Neural progenitor cell (in vitro differentiated cells): ENCODE measurements around the gene LACTBL1. TPM values are rescaled to one million over a fixed set of nuclear protein-coding genes. Genes with fewer than 3 reads are reported as not detected.

Experiments
- DNase-seq: peaks from one replicate; pipeline ENCODE4 v3.0.0-alpha.2; 2016; ENCODE audit warnings: low spot score
- H2AFZ ChIP-seq: fragments of 200-600 bp; sonication (generic); replicated peaks from 2 replicates; pipeline ENCODE4 v1.6.1; 2016; ENCODE audit warnings: antibody characterized with exemption
- H3F3A ChIP-seq: fragments of 200-600 bp; sonication (generic); 2 replicates; pipeline ENCODE4 v1.6.1; 2016; ENCODE audit warnings: antibody characterized with exemption, low read depth
- H3K27ac ChIP-seq: fragments of 200-600 bp; sonication (generic); 2 replicates; pipeline ENCODE4 v1.5.1; 2016; ENCODE audit warnings: mild to moderate bottlenecking
- H3K27me3 ChIP-seq: fragments of 200-600 bp; sonication (generic); 2 replicates; pipeline ENCODE4 v1.6.1; 2016; ENCODE audit warnings: mild to moderate bottlenecking, moderate library complexity
- H3K36me3 ChIP-seq: fragments of 200-600 bp; sonication (generic); 2 replicates; pipeline ENCODE4 v1.5.1; 2016
- H3K4me1 ChIP-seq: fragments of 200-600 bp; sonication (generic); 2 replicates; pipeline ENCODE4 v1.6.1; 2016; ENCODE audit warnings: mixed run types
- H3K4me2 ChIP-seq: fragments of 200-600 bp; sonication (generic); 2 replicates; pipeline ENCODE4 v1.6.1; 2016
- H3K4me3 ChIP-seq: fragments of 200-600 bp; sonication (generic); 2 replicates; pipeline ENCODE4 v1.5.1; 2016
- H3K79me2 ChIP-seq: fragments of 200-600 bp; sonication (generic); 2 replicates; pipeline ENCODE4 v1.6.1; 2016; ENCODE audit warnings: low read depth
- H3K9ac ChIP-seq: fragments of 200-600 bp; sonication (generic); 2 replicates; pipeline ENCODE4 v1.6.1; 2016
- H3K9me3 ChIP-seq: fragments of 200-600 bp; sonication (generic); 2 replicates; pipeline ENCODE4 v1.5.1; 2016; ENCODE audit warnings: low read depth
- H4K20me1 ChIP-seq: fragments of 200-600 bp; sonication (generic); 2 replicates; pipeline ENCODE4 v1.6.1; 2016; ENCODE audit warnings: low read depth
- H3K27ac Mint-ChIP-seq: 3 replicates; pipeline ENCODE4 v1.8.0; 2021; ENCODE audit warnings: mixed read lengths
- H3K27me3 Mint-ChIP-seq: 2 replicates; pipeline ENCODE4 v1.8.0; 2022; ENCODE audit warnings: low read depth, mild to moderate bottlenecking, inconsistent platforms, moderate library complexity, mixed read lengths; ENCODE audit not compliant: insufficient read depth
- H3K36me3 Mint-ChIP-seq: 3 replicates; pipeline ENCODE4 v1.8.0; 2021; ENCODE audit warnings: mixed read lengths
- H3K4me1 Mint-ChIP-seq: 3 replicates; pipeline ENCODE4 v1.8.0; 2021; ENCODE audit warnings: mixed read lengths
- H3K4me3 Mint-ChIP-seq: 3 replicates; pipeline ENCODE4 v1.8.0; 2021; ENCODE audit warnings: mild to moderate bottlenecking, moderate library complexity, mixed read lengths
- H3K9me3 Mint-ChIP-seq: 3 replicates; pipeline ENCODE4 v1.8.0; 2020; ENCODE audit warnings: mixed read lengths
- EZH2 ChIP-seq: fragments of 200-600 bp; sonication (generic); IDR thresholded peaks from 2 replicates; pipeline ENCODE4 v1.6.1; 2017; ENCODE audit warnings: antibody characterized with exemption, mild to moderate bottlenecking, moderate library complexity
- EZH2phosphoT487 ChIP-seq: fragments of 200-600 bp; sonication (generic); IDR thresholded peaks from 2 replicates; pipeline ENCODE4 v1.6.1; 2017; ENCODE audit warnings: antibody characterized with exemption
- total RNA-seq: library from RNA; depleted of rRNA; stranded (reverse); fragments of >200 nt; gene quantifications from 2 replicates; pipeline ENCODE4 v1.2.3, GENCODE V29; 2015; ENCODE audit warnings: low replicate concordance
- TF ChIP-seq, protein P1 (sequence below): fragments of 200-600 bp; sonication (generic); IDR thresholded peaks from 2 replicates; pipeline ENCODE4 v1.5.1; 2017; ENCODE audit warnings: antibody characterized with exemption, mild to moderate bottlenecking

LACTBL1 gene
- total RNA-seq, 1 donor from 2014 or later, result not detected

DNA sequence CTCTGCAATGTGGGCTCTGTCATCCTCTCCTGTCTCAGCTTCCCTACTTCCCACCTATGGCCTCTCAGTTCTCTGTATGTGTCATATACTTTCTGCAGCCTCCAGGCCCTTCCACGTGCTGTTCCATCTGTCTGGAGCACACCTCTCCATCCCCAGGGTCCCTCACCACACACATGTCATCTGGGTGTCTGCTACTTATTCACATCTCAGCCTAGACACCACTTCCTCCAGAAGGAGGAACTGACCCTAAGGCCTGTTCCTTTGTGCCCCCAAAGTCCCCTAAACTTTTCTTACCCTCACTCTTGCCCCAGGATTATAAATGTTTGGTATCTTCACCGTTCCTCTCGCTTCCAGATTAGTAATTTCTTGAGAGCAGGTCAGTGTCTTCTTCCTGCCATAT lies 10.1 kb downstream of the LACTBL1 start:
- H3K4me3 ChIP-seq, result no peak overlapping the region
- H3F3A ChIP-seq, result no peaks in the 10 kb centered on the region
- H3K27me3 Mint-ChIP-seq, result peaks cover 3% of the 10 kb centered on the region
- no peak overlapping the region for H3K9ac ChIP-seq
- no peaks in the 10 kb centered on the region for H3K4me1 ChIP-seq
- H3K4me3 Mint-ChIP-seq, result no peak overlapping the region
- H3K27ac ChIP-seq, result no peak overlapping the region
- H2AFZ ChIP-seq, result no peak overlapping the region
- H3K4me1 Mint-ChIP-seq, result no peaks in the 10 kb centered on the region
- no peaks in the 10 kb centered on the region for H3K36me3 Mint-ChIP-seq
- H3K27ac Mint-ChIP-seq, result peak overlapping the region; percentile 54
- peaks cover 3% of the 10 kb centered on the region for H3K27me3 ChIP-seq
- no peaks in the 10 kb centered on the region for H3K79me2 ChIP-seq
- peaks cover 10% of the 10 kb centered on the region for H3K9me3 Mint-ChIP-seq
- DNase-seq, result no peak
- H3K9me3 ChIP-seq, result no peaks in the 10 kb centered on the region
- no peaks in the 10 kb centered on the region for H3K36me3 ChIP-seq
- TF ChIP-seq EZH2 (no peak), EZH2phosphoT487 (no peak)
- TF ChIP-seq, protein P1, sequence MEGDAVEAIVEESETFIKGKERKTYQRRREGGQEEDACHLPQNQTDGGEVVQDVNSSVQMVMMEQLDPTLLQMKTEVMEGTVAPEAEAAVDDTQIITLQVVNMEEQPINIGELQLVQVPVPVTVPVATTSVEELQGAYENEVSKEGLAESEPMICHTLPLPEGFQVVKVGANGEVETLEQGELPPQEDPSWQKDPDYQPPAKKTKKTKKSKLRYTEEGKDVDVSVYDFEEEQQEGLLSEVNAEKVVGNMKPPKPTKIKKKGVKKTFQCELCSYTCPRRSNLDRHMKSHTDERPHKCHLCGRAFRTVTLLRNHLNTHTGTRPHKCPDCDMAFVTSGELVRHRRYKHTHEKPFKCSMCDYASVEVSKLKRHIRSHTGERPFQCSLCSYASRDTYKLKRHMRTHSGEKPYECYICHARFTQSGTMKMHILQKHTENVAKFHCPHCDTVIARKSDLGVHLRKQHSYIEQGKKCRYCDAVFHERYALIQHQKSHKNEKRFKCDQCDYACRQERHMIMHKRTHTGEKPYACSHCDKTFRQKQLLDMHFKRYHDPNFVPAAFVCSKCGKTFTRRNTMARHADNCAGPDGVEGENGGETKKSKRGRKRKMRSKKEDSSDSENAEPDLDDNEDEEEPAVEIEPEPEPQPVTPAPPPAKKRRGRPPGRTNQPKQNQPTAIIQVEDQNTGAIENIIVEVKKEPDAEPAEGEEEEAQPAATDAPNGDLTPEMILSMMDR, result no peak
- no peak overlapping the region for H3K4me2 ChIP-seq
- no peaks in the 10 kb centered on the region for H4K20me1 ChIP-seq

- no peaks in the 10 kb centered on the region for H4K20me1 ChIP-seq
- Mint-ChIP-seq H3K27ac (no peak overlapping the region), H3K36me3 (no peaks in the 10 kb centered on the region), H3K4me3 (no peak overlapping the region), H3K9me3 (no peaks in the 10 kb centered on the region), H3K27me3 (peaks cover 3% of the 10 kb centered on the region), H3K4me1 (no peaks in the 10 kb centered on the region)
- H3K9me3 ChIP-seq, result no peaks in the 10 kb centered on the region
- no peak overlapping the region for H3K4me3 ChIP-seq
- no peak for TF ChIP-seq EZH2phosphoT487
- TF ChIP-seq, protein P1, result no peak
- no peak for TF ChIP-seq EZH2
- no peak overlapping the region for H3K9ac ChIP-seq
- no peak for DNase-seq
- H3K4me1 ChIP-seq, result no peaks in the 10 kb centered on the region
- H3K79me2 ChIP-seq, result no peaks in the 10 kb centered on the region
- no peak overlapping the region for H2AFZ ChIP-seq
- no peaks in the 10 kb centered on the region for H3K36me3 ChIP-seq
- no peaks in the 10 kb centered on the region for H3F3A ChIP-seq
- no peak overlapping the region for H3K4me2 ChIP-seq
- H3K27ac ChIP-seq, result no peak overlapping the region
- H3K27me3 ChIP-seq, result no peaks in the 10 kb centered on the region
Measured at GRCh38 chr1:22959545-22960360, 12.9 kb downstream of the LACTBL1 start.

- Mint-ChIP-seq H3K27me3 (peaks cover 3% of the 10 kb centered on the region), H3K36me3 (no peaks in the 10 kb centered on the region), H3K4me1 (no peaks in the 10 kb centered on the region), H3K4me3 (no peak overlapping the region), H3K9me3 (no peaks in the 10 kb centered on the region), H3K27ac (no peak overlapping the region)
- no peak overlapping the region for H3K4me3 ChIP-seq
- no peak for DNase-seq
- no peaks in the 10 kb centered on the region for H3K79me2 ChIP-seq
- no peaks in the 10 kb centered on the region for H4K20me1 ChIP-seq
- H3K27me3 ChIP-seq, result no peaks in the 10 kb centered on the region
- H3K9ac ChIP-seq, result no peak overlapping the region
- H3F3A ChIP-seq, result no peaks in the 10 kb centered on the region
- no peaks in the 10 kb centered on the region for H3K36me3 ChIP-seq
- no peak overlapping the region for H3K27ac ChIP-seq
- TF ChIP-seq, protein P1, result no peak
- no peak for TF ChIP-seq EZH2phosphoT487
- TF ChIP-seq EZH2, result no peak
- H3K4me1 ChIP-seq, result no peaks in the 10 kb centered on the region
- H3K9me3 ChIP-seq, result no peaks in the 10 kb centered on the region
- H2AFZ ChIP-seq, result no peak overlapping the region
- no peak overlapping the region for H3K4me2 ChIP-seq
Measured at GRCh38 chr1:22958556-22958955, 14.1 kb downstream of the LACTBL1 start.
